ENCODE measurements around the gene C17orf75. TPM values are rescaled to one million over a fixed set of nuclear protein-coding genes. Genes with fewer than 3 reads are reported as not detected.
"Not testable (repeated sequence)": the region's sequence is repeated elsewhere in the genome, so short reads cannot be mapped to it uniquely, and the experiment has no call there.

C17orf75 gene, protein sequence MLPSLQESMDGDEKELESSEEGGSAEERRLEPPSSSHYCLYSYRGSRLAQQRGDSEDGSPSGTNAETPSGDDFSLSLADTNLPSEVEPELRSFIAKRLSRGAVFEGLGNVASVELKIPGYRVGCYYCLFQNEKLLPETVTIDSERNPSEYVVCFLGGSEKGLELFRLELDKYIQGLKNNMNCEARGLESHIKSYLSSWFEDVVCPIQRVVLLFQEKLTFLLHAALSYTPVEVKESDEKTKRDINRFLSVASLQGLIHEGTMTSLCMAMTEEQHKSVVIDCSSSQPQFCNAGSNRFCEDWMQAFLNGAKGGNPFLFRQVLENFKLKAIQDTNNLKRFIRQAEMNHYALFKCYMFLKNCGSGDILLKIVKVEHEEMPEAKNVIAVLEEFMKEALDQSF
- total RNA-seq = 16.8 and 28.0 TPM in 2 replicates

GRCh38 chr17:32341857-32342602 lies at the start of gene C17orf75:
TSS of gene C17orf75 (minus strand) at chr17:32342173. CDS start at chr17:32342139, 34 bp downstream.
- peak within 1 kb of the TSS; percentile 64 for H3K4me3 ChIP-seq (ENCODE audit: low read depth, low read length)
- FAIRE-seq = no peak
- no peak for TF ChIP-seq CTCF (IDR thresholded peaks at IDR 0.05; ENCODE audit: insufficient read depth, low read length, severe bottlenecking)
- H3K36me3 ChIP-seq (ENCODE audit: control insufficient read depth, insufficient read depth, low read length) = no peaks in the 10 kb centered on the region
- peak; percentile 52 for DNase-seq (ENCODE audit: low read depth)
- no peaks in the 10 kb centered on the region for H3K27me3 ChIP-seq (ENCODE audit: control insufficient read depth, insufficient read depth, low read length)

DNA sequence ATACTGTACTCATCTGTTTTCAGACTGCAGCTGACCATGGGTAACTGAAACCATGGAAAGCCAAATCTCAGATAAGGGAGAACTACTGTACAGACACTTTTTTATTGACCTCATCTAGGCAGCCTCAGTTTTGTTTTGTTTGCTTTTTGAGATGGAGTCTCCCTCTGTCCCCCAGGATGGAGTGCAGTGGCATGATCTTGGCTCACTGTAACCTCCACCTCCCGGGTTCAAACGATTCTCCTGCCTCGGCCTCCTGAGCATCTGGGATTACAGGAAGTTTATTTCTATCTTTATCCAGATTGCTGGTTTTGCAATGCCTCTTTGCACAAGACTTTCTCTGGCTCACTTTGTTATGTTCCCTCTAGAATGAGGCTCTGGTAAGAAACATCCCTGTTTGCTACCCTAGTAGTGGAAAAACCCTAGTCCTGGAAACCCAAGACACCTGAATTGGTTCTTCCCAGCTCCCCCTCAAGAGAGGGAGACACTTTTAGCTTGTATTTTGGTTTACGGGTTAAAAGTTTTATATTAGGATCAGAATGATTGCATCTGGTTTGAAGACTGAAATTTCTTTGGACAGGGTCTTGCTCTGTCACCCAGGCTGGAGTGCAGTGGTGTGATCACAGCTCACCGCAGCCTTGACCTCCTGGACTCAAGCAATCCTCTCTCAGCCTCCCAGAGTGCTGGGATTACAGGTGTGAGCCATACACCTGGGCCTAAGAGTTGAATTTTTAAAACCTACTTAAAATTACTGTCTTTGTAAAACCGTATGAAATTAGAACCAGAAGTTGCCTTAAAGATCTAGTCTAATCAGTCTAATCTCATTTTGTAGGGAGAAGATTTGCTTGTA lies 46.9 kb upstream of the C17orf75 start:
- Histone ChIP-seq H3K36me3 (ENCODE audit: control insufficient read depth, insufficient read depth, low read length) (no peaks in the 10 kb centered on the region), H3K4me3 (ENCODE audit: low read depth, low read length) (no peak overlapping the region), H3K27me3 (ENCODE audit: control insufficient read depth, insufficient read depth, low read length) (no peaks in the 10 kb centered on the region)
- no peak for TF ChIP-seq CTCF (IDR thresholded peaks at IDR 0.05; ENCODE audit: insufficient read depth, low read length, severe bottlenecking)
- DNase-seq (ENCODE audit: low read depth) = no peak
- FAIRE-seq = no peak

- H3K36me3 ChIP-seq (ENCODE audit: control insufficient read depth, insufficient read depth, low read length); H3K4me3 ChIP-seq (ENCODE audit: low read depth, low read length); FAIRE-seq; DNase-seq (ENCODE audit: low read depth); H3K27me3 ChIP-seq (ENCODE audit: control insufficient read depth, insufficient read depth, low read length): not testable (repeated sequence)
Measured at GRCh38 chr17:32388128-32388527, 46.2 kb upstream of the C17orf75 start.

DNA sequence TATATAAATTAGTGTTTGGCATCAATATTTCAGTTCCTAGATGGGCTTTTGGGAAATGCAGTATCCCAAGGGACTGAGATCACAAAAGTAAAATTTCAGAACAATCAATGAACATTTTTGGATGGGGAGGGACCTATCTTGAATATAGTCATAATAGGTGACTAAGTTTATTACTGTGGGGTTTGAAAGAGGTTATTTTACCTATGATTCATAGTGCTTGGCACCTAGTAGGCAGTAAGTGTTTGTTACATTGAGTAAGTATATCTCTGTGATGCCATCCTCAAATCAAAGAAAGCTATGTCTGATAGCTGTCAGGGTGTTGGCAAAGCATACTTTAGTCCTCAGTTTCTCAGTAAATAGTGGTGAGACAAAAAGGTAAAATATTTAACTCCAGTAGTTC lies 44.9 kb upstream of the C17orf75 start:
- no peaks in the 10 kb centered on the region for H3K36me3 ChIP-seq (ENCODE audit: control insufficient read depth, insufficient read depth, low read length)
- H3K27me3 ChIP-seq (ENCODE audit: control insufficient read depth, insufficient read depth, low read length) = no peaks in the 10 kb centered on the region
- FAIRE-seq (no peak), DNase-seq (ENCODE audit: low read depth) (peak; percentile 80)
- H3K4me3 ChIP-seq (ENCODE audit: low read depth, low read length) = no peak overlapping the region
- TF ChIP-seq CTCF (IDR thresholded peaks at IDR 0.05; ENCODE audit: insufficient read depth, low read length, severe bottlenecking) = no peak

GRCh38 chr17:32385971-32386370 lies 44.0 kb upstream of the C17orf75 start:
- no peak for DNase-seq (ENCODE audit: low read depth)
- TF ChIP-seq CTCF (IDR thresholded peaks at IDR 0.05; ENCODE audit: insufficient read depth, low read length, severe bottlenecking) = no peak
- Histone ChIP-seq H3K27me3 (ENCODE audit: control insufficient read depth, insufficient read depth, low read length) (no peaks in the 10 kb centered on the region), H3K36me3 (ENCODE audit: control insufficient read depth, insufficient read depth, low read length) (no peaks in the 10 kb centered on the region), H3K4me3 (ENCODE audit: low read depth, low read length) (no peak overlapping the region)
- no peak for FAIRE-seq

GRCh38 chr17:32385121-32385520 lies 43.1 kb upstream of the C17orf75 start:
- TF ChIP-seq CTCF (IDR thresholded peaks at IDR 0.05; ENCODE audit: insufficient read depth, low read length, severe bottlenecking) = no peak
- DNase-seq (ENCODE audit: low read depth) (no peak), FAIRE-seq (no peak)
- H3K36me3 ChIP-seq (ENCODE audit: control insufficient read depth, insufficient read depth, low read length) = no peaks in the 10 kb centered on the region
- no peaks in the 10 kb centered on the region for H3K27me3 ChIP-seq (ENCODE audit: control insufficient read depth, insufficient read depth, low read length)
- H3K4me3 ChIP-seq (ENCODE audit: low read depth, low read length) = no peak overlapping the region
